ENCODE results near the gene ZMAT2. TPM values are rescaled to one million over a fixed set of nuclear protein-coding genes. Genes with fewer than 3 reads are reported as not detected.
"Not testable (repeated sequence)": the region's sequence is repeated elsewhere in the genome, so short reads cannot be mapped to it uniquely, and the experiment has no call there.

The ZMAT2 gene, protein sequence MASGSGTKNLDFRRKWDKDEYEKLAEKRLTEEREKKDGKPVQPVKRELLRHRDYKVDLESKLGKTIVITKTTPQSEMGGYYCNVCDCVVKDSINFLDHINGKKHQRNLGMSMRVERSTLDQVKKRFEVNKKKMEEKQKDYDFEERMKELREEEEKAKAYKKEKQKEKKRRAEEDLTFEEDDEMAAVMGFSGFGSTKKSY
- total RNA-seq (2014; rRNA removed; shearing (Covaris generic)) (24.8 and 40.0 TPM in 2 replicates), total RNA-seq (2022) (41.6 and 44.9 TPM in 2 replicates), Bru-seq, nascent RNA (percentile 93 among the genes with signal in this experiment), BruChase-seq, experiment 1, labeled RNA remaining after a 6-hour chase (percentile 94 among the genes with signal in this experiment), BruChase-seq, experiment 2, labeled RNA remaining after a 2-hour chase (percentile 92 among the genes with signal in this experiment)
- long read RNA-seq, partial matches to known transcripts, result 5 of 6 reads
- long read RNA-seq, other reads (novel, unspliced or antisense), result 0 of 6 reads

DNA sequence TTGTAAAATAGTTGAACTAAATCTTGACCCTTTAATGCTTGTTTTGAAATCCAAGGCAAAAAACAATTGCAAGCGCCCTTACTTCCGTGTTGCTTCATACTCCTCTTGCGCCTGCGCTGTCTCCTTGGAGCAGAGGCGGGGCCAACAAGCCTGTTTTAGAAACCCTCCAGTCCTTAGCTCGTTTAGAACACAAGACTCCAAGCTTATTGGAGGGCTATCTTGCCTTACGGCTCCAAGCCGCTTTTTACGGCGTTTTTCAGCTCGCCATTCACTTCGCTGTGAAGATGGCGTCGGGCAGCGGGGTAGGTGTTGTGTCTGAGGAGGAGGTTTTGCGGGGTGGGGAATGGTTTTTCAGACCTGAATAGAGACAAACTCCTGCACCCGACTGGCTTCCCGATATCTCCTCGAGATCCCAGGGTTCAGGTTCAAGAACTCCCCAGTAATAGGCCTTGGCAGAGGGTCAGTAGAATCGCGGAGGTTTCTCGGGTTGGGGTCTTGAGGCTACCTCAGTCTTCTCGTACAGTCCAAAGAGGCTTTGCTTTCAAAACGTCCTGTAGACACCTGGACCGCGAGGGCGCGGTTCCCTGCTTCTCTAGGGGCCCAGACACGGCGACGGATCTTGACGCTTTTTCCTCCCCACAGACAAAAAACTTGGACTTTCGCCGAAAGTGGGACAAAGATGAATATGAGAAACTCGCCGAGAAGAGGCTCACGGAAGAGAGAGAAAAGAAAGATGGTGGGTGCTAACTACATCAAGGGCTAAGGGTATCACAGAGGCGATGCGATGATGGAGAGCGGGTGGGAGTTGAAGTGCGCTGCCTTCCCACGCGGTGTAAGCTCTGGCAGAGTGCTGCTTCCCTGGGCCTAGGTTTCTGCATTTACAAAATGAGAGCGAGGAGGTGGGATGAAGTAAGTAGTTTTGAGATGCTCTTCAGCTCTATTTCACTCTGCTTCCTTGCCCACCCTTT is at the start of gene ZMAT2:
Gene ZMAT2 (plus strand): TSS at position 271 of the 968 bp plus-strand sequence. CDS start 14 bp downstream, at position 285.
- H3K4me1 ChIP-seq (ENCODE audit: insufficient read depth, low read length, poor library complexity, severe bottlenecking), result peaks cover 16% of the 10 kb centered on the region
- H4K20me1 ChIP-seq (ENCODE audit: insufficient read depth, low read length), result no peaks in the 10 kb centered on the region
- no peak within 1 kb of the TSS for H3K27ac ChIP-seq (ENCODE audit: low read depth, low read length, poor library complexity, severe bottlenecking)
- POLR2A ChIA-PET, result interaction anchor here (0.7 to 1.2 kb wide), 9 partner anchors 9 to 808 kb away, joined by 3 to 20 read pairs (median 3); partner anchors contain the start of genes HARS1, HARS2 and TMCO6
- H2AFZ ChIP-seq (ENCODE audit: low read length), result peak within 1 kb of the TSS; percentile 71
- CTCF ChIA-PET (ENCODE audit: unreplicated experiment), result interaction anchor here (0.6 kb wide), 1 partner anchor 145 kb away, joined by 4 read pairs; no protein-coding TSS in a partner anchor
- intact Hi-C loops (cut with micrococcal nuclease; ENCODE audit: unreplicated experiment), result no loop called here
- TF ChIP-seq EZH2phosphoT487 (IDR thresholded peaks at IDR 0.05; ENCODE audit: borderline replicate concordance, low read depth, low read length), result no peak
- TF ChIP-seq, protein P1, sequence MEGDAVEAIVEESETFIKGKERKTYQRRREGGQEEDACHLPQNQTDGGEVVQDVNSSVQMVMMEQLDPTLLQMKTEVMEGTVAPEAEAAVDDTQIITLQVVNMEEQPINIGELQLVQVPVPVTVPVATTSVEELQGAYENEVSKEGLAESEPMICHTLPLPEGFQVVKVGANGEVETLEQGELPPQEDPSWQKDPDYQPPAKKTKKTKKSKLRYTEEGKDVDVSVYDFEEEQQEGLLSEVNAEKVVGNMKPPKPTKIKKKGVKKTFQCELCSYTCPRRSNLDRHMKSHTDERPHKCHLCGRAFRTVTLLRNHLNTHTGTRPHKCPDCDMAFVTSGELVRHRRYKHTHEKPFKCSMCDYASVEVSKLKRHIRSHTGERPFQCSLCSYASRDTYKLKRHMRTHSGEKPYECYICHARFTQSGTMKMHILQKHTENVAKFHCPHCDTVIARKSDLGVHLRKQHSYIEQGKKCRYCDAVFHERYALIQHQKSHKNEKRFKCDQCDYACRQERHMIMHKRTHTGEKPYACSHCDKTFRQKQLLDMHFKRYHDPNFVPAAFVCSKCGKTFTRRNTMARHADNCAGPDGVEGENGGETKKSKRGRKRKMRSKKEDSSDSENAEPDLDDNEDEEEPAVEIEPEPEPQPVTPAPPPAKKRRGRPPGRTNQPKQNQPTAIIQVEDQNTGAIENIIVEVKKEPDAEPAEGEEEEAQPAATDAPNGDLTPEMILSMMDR (conservative IDR thresholded peaks at IDR 0.05; ENCODE audit: low read length), result no peak
- no peaks in the 10 kb centered on the region for H3K9me3 ChIP-seq (ENCODE audit: low read length)
- no peaks in the 10 kb centered on the region for H3K9me2 ChIP-seq (ENCODE audit: insufficient read depth, low read length)
- H3K4me3 ChIP-seq (ENCODE audit: low read depth, low read length, poor library complexity, severe bottlenecking), result peak within 1 kb of the TSS; percentile 82
- peak within 1 kb of the TSS; percentile 70 for H3K4me2 ChIP-seq (ENCODE audit: low read length)
- H3K79me2 ChIP-seq (ENCODE audit: insufficient read depth, low read depth, low read length), result peaks cover 15% of the 10 kb centered on the region; the same call in 1 of the 2 replicates
- peaks cover 91% of the 10 kb centered on the region for H3K36me3 ChIP-seq (ENCODE audit: insufficient read depth, low read length)
- BruUV-seq (replicated peaks), result TSS peak; percentile 73
- peak; percentile 97 for DNase-seq (ENCODE audit: low spot score)

DNA sequence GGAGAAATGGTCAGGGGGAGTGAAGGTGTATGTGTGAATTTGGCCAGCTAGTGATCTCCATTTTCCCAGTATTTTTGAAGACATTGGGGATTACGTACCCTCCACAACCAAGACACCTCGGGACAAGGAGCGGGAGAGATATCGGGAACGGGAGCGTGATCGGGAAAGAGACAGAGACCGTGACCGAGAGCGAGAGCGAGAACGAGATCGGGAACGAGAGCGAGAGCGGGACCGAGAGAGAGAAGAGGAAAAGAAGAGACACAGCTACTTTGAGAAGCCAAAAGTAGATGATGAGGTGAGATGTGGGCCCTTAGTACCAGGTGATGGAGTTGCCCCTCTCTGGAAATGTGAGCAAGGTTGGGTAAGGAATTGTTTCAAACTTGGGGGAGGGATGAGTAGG is 41.4 kb upstream of the ZMAT2 start:
- ChIA-PET POLR2A (no interaction called here), CTCF (ENCODE audit: unreplicated experiment) (no interaction called here)
- Histone ChIP-seq H2AFZ (ENCODE audit: low read length) (no peak overlapping the region), H4K20me1 (ENCODE audit: insufficient read depth, low read length) (no peaks in the 10 kb centered on the region), H3K36me3 (ENCODE audit: insufficient read depth, low read length) (peaks cover 93% of the 10 kb centered on the region), H3K9me3 (ENCODE audit: low read length) (no peaks in the 10 kb centered on the region), H3K4me1 (ENCODE audit: insufficient read depth, low read length, poor library complexity, severe bottlenecking) (no peaks in the 10 kb centered on the region), H3K79me2 (ENCODE audit: insufficient read depth, low read depth, low read length) (no peaks in the 10 kb centered on the region), H3K4me2 (ENCODE audit: low read length) (no peak overlapping the region), H3K4me3 (ENCODE audit: low read depth, low read length, poor library complexity, severe bottlenecking) (no peak overlapping the region), H3K9me2 (ENCODE audit: insufficient read depth, low read length) (no peaks in the 10 kb centered on the region), H3K27ac (ENCODE audit: low read depth, low read length, poor library complexity, severe bottlenecking) (no peak overlapping the region)
- TF ChIP-seq, protein P1 (conservative IDR thresholded peaks at IDR 0.05; ENCODE audit: low read length), result no peak
- TF ChIP-seq EZH2phosphoT487 (IDR thresholded peaks at IDR 0.05; ENCODE audit: borderline replicate concordance, low read depth, low read length), result no peak
- BruUV-seq (replicated peaks), result no TSS peak
- DNase-seq (ENCODE audit: low spot score), result no peak
- intact Hi-C loops (cut with micrococcal nuclease; ENCODE audit: unreplicated experiment), result no loop called here

DNA sequence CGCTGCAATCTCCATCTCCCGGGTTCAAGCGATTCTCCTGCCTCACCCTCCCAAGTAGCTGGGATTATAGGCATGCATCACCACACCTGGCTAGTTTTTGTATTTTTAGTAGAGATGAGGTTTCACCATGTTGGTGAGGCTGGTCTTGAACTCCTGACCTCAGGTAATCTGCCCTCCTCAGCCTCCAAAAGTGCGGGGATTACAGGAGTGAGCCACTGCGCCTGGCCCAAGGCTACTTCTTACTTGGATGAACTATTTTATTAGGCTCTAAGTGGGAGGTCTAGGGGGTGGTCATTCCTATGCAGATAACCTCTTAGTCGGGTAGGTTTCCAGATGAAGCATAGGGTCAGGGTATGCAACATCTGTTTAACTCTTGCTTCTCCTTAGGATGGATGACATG is 39.9 kb upstream of the ZMAT2 start:
- CTCF ChIA-PET (ENCODE audit: unreplicated experiment); intact Hi-C loops (cut with micrococcal nuclease; ENCODE audit: unreplicated experiment); POLR2A ChIA-PET: not testable (repeated sequence)

More for the DNA sequence above, 39.9 kb upstream of the ZMAT2 start:
- not testable (repeated sequence) for H3K9me3 ChIP-seq (ENCODE audit: low read length); H2AFZ ChIP-seq (ENCODE audit: low read length); H4K20me1 ChIP-seq (ENCODE audit: insufficient read depth, low read length); H3K79me2 ChIP-seq (ENCODE audit: insufficient read depth, low read depth, low read length); DNase-seq (ENCODE audit: low spot score); H3K4me1 ChIP-seq (ENCODE audit: insufficient read depth, low read length, poor library complexity, severe bottlenecking); H3K4me3 ChIP-seq (ENCODE audit: low read depth, low read length, poor library complexity, severe bottlenecking); BruUV-seq (replicated peaks); H3K9me2 ChIP-seq (ENCODE audit: insufficient read depth, low read length); H3K4me2 ChIP-seq (ENCODE audit: low read length); H3K27ac ChIP-seq (ENCODE audit: low read depth, low read length, poor library complexity, severe bottlenecking)
- peaks cover 78% of the 10 kb centered on the region for H3K36me3 ChIP-seq (ENCODE audit: insufficient read depth, low read length)
